HEK293 (cell line): ENCODE measurements around the gene ZNF319.

ENCODE experiments used
- KLF10 ChIP-seq: fragments of 450-650 bp; IDR thresholded peaks from 2 replicates; pipeline ENCODE4 v1.5.1; 2018; ENCODE audit warnings: missing biosample characterization, mild to moderate bottlenecking, missing genetic modification characterization
- ZNF121 ChIP-seq: fragments of 450-650 bp; formaldehyde crosslinking; IDR thresholded peaks from 2 replicates; pipeline ENCODE4 v1.5.1; 2016; ENCODE audit warnings: missing biosample characterization, missing genetic modification characterization
- ZNF792 ChIP-seq: fragments of 450-650 bp; formaldehyde crosslinking; IDR thresholded peaks from 2 replicates; pipeline ENCODE4 v1.5.1; 2016; ENCODE audit warnings: missing biosample characterization, missing genetic modification characterization
- TF ChIP-seq, protein P1 (sequence below): fragments of 450-650 bp; formaldehyde crosslinking; IDR thresholded peaks from 2 replicates; pipeline ENCODE4 v1.5.1; 2016; ENCODE audit warnings: missing biosample characterization, missing genetic modification characterization
- TF ChIP-seq, protein P2 (sequence below): fragments of 450-650 bp; formaldehyde crosslinking; IDR thresholded peaks from 2 replicates; pipeline ENCODE4 v1.5.1; 2016; ENCODE audit warnings: missing biosample characterization, missing genetic modification characterization
- TF ChIP-seq, protein P3 (sequence below): fragments of 450-650 bp; IDR thresholded peaks from 2 replicates; pipeline ENCODE4 v1.5.1; 2018; ENCODE audit warnings: missing biosample characterization, missing genetic modification characterization

DNA sequence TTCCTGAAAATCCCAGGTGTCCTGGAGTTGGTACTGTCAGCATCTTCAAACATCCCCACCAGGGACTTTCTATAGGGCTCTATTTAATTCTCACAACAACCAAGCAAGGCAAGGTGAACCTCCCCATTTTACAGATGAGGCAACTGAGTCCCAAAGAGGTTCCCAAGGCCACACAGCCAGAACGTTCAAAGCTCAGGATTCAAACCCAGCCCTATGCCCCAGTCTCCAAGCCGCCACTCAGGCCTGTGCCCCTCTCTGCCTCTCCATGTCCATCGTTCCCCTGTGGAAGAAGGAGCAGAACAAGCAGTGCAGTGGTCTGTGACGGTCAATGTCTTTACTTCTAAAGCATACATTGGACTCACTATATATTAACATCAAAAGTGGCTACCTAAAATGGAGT lies 6.1 kb downstream of the ZNF319 start:
- TF ChIP-seq ZNF121 (tag by site-specific recombination) (no peak), KLF10 (no peak), ZNF792 (tag by site-specific recombination) (no peak)
- TF ChIP-seq, protein P1, sequence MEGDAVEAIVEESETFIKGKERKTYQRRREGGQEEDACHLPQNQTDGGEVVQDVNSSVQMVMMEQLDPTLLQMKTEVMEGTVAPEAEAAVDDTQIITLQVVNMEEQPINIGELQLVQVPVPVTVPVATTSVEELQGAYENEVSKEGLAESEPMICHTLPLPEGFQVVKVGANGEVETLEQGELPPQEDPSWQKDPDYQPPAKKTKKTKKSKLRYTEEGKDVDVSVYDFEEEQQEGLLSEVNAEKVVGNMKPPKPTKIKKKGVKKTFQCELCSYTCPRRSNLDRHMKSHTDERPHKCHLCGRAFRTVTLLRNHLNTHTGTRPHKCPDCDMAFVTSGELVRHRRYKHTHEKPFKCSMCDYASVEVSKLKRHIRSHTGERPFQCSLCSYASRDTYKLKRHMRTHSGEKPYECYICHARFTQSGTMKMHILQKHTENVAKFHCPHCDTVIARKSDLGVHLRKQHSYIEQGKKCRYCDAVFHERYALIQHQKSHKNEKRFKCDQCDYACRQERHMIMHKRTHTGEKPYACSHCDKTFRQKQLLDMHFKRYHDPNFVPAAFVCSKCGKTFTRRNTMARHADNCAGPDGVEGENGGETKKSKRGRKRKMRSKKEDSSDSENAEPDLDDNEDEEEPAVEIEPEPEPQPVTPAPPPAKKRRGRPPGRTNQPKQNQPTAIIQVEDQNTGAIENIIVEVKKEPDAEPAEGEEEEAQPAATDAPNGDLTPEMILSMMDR (tag by site-specific recombination) = no peak
- TF ChIP-seq, protein P2, sequence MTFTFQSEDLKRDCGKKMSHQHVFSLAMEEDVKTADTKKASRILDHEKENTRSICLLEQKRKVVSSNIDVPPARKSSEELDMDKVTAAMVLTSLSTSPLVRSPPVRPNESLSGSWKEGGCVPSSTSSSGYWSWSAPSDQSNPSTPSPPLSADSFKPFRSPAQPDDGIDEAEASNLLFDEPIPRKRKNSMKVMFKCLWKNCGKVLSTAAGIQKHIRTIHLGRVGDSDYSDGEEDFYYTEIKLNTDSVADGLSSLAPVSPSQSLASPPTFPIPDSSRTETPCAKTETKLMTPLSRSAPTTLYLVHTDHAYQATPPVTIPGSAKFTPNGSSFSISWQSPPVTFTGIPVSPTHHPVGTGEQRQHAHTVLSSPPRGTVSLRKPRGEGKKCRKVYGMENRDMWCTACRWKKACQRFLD = no peak
- TF ChIP-seq, protein P3, sequence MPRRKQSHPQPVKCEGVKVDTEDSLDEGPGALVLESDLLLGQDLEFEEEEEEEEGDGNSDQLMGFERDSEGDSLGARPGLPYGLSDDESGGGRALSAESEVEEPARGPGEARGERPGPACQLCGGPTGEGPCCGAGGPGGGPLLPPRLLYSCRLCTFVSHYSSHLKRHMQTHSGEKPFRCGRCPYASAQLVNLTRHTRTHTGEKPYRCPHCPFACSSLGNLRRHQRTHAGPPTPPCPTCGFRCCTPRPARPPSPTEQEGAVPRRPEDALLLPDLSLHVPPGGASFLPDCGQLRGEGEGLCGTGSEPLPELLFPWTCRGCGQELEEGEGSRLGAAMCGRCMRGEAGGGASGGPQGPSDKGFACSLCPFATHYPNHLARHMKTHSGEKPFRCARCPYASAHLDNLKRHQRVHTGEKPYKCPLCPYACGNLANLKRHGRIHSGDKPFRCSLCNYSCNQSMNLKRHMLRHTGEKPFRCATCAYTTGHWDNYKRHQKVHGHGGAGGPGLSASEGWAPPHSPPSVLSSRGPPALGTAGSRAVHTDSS (tag by site-specific recombination) = no peak
